ELR (cell line): Measurements from ENCODE around the gene DNAH12.
A peak's percentile ranks its signal among the peaks of the same experiment; 100 is the strongest.
"Not testable (repeated sequence)": the region's sequence is repeated elsewhere in the genome, so short reads cannot be mapped to it uniquely, and the experiment has no call there.

Experiments
- DNase-seq: peaks from one replicate; pipeline ENCODE4 v3.0.0-alpha.2; 2015; ENCODE audit warnings: low read depth

The DNAH12 gene

GRCh38 chr3:57411715-57412114 is 132.4 kb downstream of the DNAH12 start:
- DNase-seq: no peak

- no peak for DNase-seq
Observed at GRCh38 chr3:57409471-57409870, 134.7 kb downstream of the DNAH12 start.

- no peak for DNase-seq
Observed at GRCh38 chr3:57402675-57403074, 141.5 kb downstream of the DNAH12 start.

GRCh38 chr3:57397175-57398026 is 146.7 kb downstream of the DNAH12 start:
- peak; percentile 70 for DNase-seq

- no peak for DNase-seq
Observed at GRCh38 chr3:57393977-57394376, 150.2 kb downstream of the DNAH12 start.

- DNase-seq: no peak
Observed at GRCh38 chr3:57391767-57392166, 152.4 kb downstream of the DNAH12 start.

GRCh38 chr3:57389271-57389670 is 154.9 kb downstream of the DNAH12 start:
- DNase-seq: no peak

GRCh38 chr3:57386307-57386706 is 157.8 kb downstream of the DNAH12 start:
- no peak for DNase-seq

GRCh38 chr3:57385498-57385897 is 158.6 kb downstream of the DNAH12 start:
- DNase-seq: no peak

- DNase-seq: no peak
Observed at GRCh38 chr3:57383838-57384237, 160.3 kb downstream of the DNAH12 start.

- DNase-seq: no peak
Observed at GRCh38 chr3:57383406-57383805, 160.7 kb downstream of the DNAH12 start.

- peak; percentile 32 for DNase-seq
Observed at GRCh38 chr3:57382933-57383332, 161.2 kb downstream of the DNAH12 start.

- no peak for DNase-seq
Observed at GRCh38 chr3:57370341-57370740, 173.8 kb downstream of the DNAH12 start.

GRCh38 chr3:57365089-57365488 is 179.1 kb downstream of the DNAH12 start:
- not testable (repeated sequence) for DNase-seq

- not testable (repeated sequence) for DNase-seq
Observed at GRCh38 chr3:57356275-57356674, 187.9 kb downstream of the DNAH12 start.

GRCh38 chr3:57354768-57355167 is 189.4 kb downstream of the DNAH12 start:
- DNase-seq: no peak

GRCh38 chr3:57350271-57350670 is 193.9 kb downstream of the DNAH12 start:
- DNase-seq: no peak

- not testable (repeated sequence) for DNase-seq
Observed at GRCh38 chr3:57339071-57339642, 205.0 kb downstream of the DNAH12 start.

- DNase-seq: not testable (repeated sequence)
Observed at GRCh38 chr3:57338272-57339070, 205.7 kb downstream of the DNAH12 start.

GRCh38 chr3:57335283-57335938 is 208.7 kb downstream of the DNAH12 start:
- DNase-seq: peak; percentile 3

GRCh38 chr3:57331078-57331610 is 213.0 kb downstream of the DNAH12 start:
- DNase-seq: no peak

GRCh38 chr3:57326498-57326897 is 217.6 kb downstream of the DNAH12 start:
- not testable (repeated sequence) for DNase-seq
